Measurements from ENCODE around the gene EML2.

DNA sequence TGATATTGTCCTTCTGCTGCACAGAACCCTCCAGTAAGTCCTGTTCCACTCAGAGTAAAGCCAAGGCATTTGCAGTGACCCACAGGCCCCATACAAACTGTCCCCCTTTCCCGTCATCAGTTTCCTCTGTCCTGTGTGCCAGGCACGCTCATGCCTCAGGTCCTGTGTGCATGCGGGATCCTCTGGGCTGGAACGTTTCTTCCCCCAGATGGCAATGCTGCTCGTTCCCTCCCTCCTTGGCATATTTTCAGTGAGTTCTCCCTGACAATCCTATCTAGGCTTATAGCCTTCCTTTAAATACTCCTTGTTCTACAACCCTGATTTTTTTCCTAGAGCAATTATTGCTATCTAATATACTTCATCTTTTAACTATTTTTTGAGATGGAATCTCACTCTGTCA is 60.3 kb downstream of the EML2 start:
- TF ChIP-seq ZNF274 (IDR thresholded peaks at IDR 0.05; ENCODE audit: low read depth, low read length) (no peak), YY1 (IDR thresholded peaks at IDR 0.05; ENCODE audit: insufficient read depth, insufficient read length) (no peak), SUZ12 (IDR thresholded peaks at IDR 0.05; ENCODE audit: extremely low read depth, insufficient read depth, insufficient read length) (no peak)
